Measurements from ENCODE around the gene NLGN4X.

DNA sequence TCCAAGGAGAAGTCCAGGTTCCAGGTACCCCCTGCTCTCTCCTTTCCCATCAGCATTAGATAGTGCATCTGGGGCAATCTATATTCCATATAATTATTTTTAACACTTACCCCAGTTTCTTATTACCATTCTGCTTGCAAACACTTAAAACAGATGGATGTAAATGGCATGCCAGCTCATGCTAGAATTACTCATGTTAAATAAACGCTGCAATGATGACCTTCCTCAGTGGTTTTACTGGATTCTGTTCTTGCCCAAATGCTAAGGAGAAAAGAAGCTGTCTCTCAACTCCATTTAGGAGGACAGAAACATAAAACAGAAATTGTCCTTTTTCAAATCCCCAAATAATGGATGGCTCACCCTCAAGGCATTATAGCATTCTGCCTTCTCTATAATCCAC lies 161.1 kb downstream of the NLGN4X start:
- TF ChIP-seq CTCF (IDR thresholded peaks at IDR 0.05 in 2 of 3, conservative IDR thresholded peaks at IDR 0.05 in 1 of 3; ENCODE audit: borderline replicate concordance in 1 of 3, insufficient read depth in 1 of 3, low read depth in 2 of 3, low read length in 2 of 3) (no peak), RAD21 (IDR thresholded peaks at IDR 0.05; ENCODE audit: low read depth) (no peak), SP1 (IDR thresholded peaks at IDR 0.05; ENCODE audit: low read depth) (no peak), SRF (IDR thresholded peaks at IDR 0.05; ENCODE audit: low read depth) (no peak), EZH2 (IDR thresholded peaks at IDR 0.05) (no peak), CEBPB (IDR thresholded peaks at IDR 0.05; ENCODE audit: low read depth) (no peak), POLR2AphosphoS5 (IDR thresholded peaks at IDR 0.05; ENCODE audit: low read depth, low read length) (no peak), FOSL1 (IDR thresholded peaks at IDR 0.05; ENCODE audit: low read depth) (no peak), ZFX (IDR thresholded peaks at IDR 0.05) (no peak), POLR2A (IDR thresholded peaks at IDR 0.05; ENCODE audit: borderline replicate concordance, extremely low read depth, insufficient read depth, insufficient read length) (no peak), YY1 (IDR thresholded peaks at IDR 0.05; ENCODE audit: extremely low read depth, insufficient replicate concordance, low read depth, low read length) (no peak), ZBTB33 (IDR thresholded peaks at IDR 0.05; ENCODE audit: extremely low read depth, insufficient replicate concordance, low read length) (no peak)
- TF ChIP-seq, protein P1, sequence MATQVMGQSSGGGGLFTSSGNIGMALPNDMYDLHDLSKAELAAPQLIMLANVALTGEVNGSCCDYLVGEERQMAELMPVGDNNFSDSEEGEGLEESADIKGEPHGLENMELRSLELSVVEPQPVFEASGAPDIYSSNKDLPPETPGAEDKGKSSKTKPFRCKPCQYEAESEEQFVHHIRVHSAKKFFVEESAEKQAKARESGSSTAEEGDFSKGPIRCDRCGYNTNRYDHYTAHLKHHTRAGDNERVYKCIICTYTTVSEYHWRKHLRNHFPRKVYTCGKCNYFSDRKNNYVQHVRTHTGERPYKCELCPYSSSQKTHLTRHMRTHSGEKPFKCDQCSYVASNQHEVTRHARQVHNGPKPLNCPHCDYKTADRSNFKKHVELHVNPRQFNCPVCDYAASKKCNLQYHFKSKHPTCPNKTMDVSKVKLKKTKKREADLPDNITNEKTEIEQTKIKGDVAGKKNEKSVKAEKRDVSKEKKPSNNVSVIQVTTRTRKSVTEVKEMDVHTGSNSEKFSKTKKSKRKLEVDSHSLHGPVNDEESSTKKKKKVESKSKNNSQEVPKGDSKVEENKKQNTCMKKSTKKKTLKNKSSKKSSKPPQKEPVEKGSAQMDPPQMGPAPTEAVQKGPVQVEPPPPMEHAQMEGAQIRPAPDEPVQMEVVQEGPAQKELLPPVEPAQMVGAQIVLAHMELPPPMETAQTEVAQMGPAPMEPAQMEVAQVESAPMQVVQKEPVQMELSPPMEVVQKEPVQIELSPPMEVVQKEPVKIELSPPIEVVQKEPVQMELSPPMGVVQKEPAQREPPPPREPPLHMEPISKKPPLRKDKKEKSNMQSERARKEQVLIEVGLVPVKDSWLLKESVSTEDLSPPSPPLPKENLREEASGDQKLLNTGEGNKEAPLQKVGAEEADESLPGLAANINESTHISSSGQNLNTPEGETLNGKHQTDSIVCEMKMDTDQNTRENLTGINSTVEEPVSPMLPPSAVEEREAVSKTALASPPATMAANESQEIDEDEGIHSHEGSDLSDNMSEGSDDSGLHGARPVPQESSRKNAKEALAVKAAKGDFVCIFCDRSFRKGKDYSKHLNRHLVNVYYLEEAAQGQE (IDR thresholded peaks at IDR 0.05; ENCODE audit: low read depth): no peak
- TF ChIP-seq, protein P2, sequence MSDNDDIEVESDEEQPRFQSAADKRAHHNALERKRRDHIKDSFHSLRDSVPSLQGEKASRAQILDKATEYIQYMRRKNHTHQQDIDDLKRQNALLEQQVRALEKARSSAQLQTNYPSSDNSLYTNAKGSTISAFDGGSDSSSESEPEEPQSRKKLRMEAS (IDR thresholded peaks at IDR 0.05): no peak

All from HCT116 (cell line).